OCI-LY1 (cell line): Measurements from ENCODE around the gene STK11IP.

ENCODE experiments used
- H2AFZ ChIP-seq: fragments of 200-600 bp; sonication (generic), shearing (Covaris generic); 2 replicates; pipeline ENCODE4 v1.6.0; 2014; ENCODE audit warnings: antibody characterized with exemption, mild to moderate bottlenecking, low read length
- H3F3A ChIP-seq: fragments of 200-600 bp; sonication (generic), shearing (Covaris generic); 2 replicates; pipeline ENCODE4 v1.6.0; 2014; ENCODE audit warnings: mild to moderate bottlenecking, antibody characterized with exemption, low read length, moderate library complexity; ENCODE audit not compliant: insufficient read depth
- H3K27ac ChIP-seq: fragments of 200-600 bp; sonication (generic); 2 replicates; pipeline ENCODE4 v1.5.1; 2014; ENCODE audit warnings: low read length, mixed run types, mild to moderate bottlenecking, low read depth; ENCODE audit not compliant: poor library complexity, severe bottlenecking
- H3K27me3 ChIP-seq: fragments of 200-600 bp; sonication (generic); 2 replicates; pipeline ENCODE4 v1.6.0; 2014; ENCODE audit warnings: antibody characterized with exemption, mild to moderate bottlenecking, low read length, moderate library complexity; ENCODE audit not compliant: insufficient read depth
- H3K36me3 ChIP-seq: fragments of 200-600 bp; sonication (generic); 2 replicates; pipeline ENCODE4 v1.6.1; 2014; ENCODE audit warnings: mild to moderate bottlenecking, antibody characterized with exemption, low read length, moderate library complexity, mixed read lengths; ENCODE audit not compliant: insufficient read depth
- H3K4me1 ChIP-seq: fragments of 200-600 bp; sonication (generic); 2 replicates; pipeline ENCODE4 v1.5.1; 2014; ENCODE audit warnings: mild to moderate bottlenecking, low read length, moderate library complexity; ENCODE audit not compliant: insufficient read depth, severe bottlenecking
- H3K4me2 ChIP-seq: fragments of 200-600 bp; sonication (generic), shearing (Covaris generic); 2 replicates; pipeline ENCODE4 v1.6.1; 2014; ENCODE audit warnings: low read length
- H3K4me3 ChIP-seq: fragments of 200-600 bp; sonication (generic); 2 replicates; pipeline ENCODE4 v1.5.1; 2014; ENCODE audit warnings: low read length, low read depth, mild to moderate bottlenecking, mixed read lengths; ENCODE audit not compliant: poor library complexity, severe bottlenecking
- H3K79me2 ChIP-seq: fragments of 200-600 bp; shearing (Covaris generic); 2 replicates; pipeline ENCODE4 v1.6.1; 2016; ENCODE audit warnings: mixed run types, low read length, mixed read lengths; ENCODE audit not compliant: insufficient read depth
- H3K9ac ChIP-seq: fragments of 200-600 bp; sonication (generic), shearing (Covaris generic); 2 replicates; pipeline ENCODE4 v1.6.1; 2014; ENCODE audit warnings: mild to moderate bottlenecking, low read length, mixed read lengths
- H3K9me2 ChIP-seq: fragments of 200-600 bp; sonication (generic), shearing (Covaris generic); 2 replicates; pipeline ENCODE4 v1.6.1; 2014; ENCODE audit warnings: low read depth, mild to moderate bottlenecking, low read length, mixed read lengths
- H3K9me3 ChIP-seq: fragments of 200-600 bp; shearing (Covaris generic); 2 replicates; pipeline ENCODE4 v1.6.1; 2014; ENCODE audit warnings: low read length, mixed read lengths
- H4K20me1 ChIP-seq: fragments of 200-600 bp; sonication (generic), shearing (Covaris generic); 2 replicates; pipeline ENCODE4 v1.6.0; 2016; ENCODE audit warnings: mild to moderate bottlenecking, low read length; ENCODE audit not compliant: insufficient read depth
- EZH2 ChIP-seq: fragments of 200-600 bp; sonication (generic), shearing (Covaris generic); IDR thresholded peaks from 2 replicates; pipeline ENCODE4 v1.8.0; 2017; ENCODE audit warnings: borderline replicate concordance, mixed run types, mild to moderate bottlenecking, antibody characterized with exemption, low read length, moderate library complexity, mixed read lengths
- TF ChIP-seq, protein P1 (sequence below): fragments of 200-600 bp; sonication (generic), shearing (Covaris generic); IDR thresholded peaks from 2 replicates; pipeline ENCODE4 v1.5.1; 2017; ENCODE audit warnings: mild to moderate bottlenecking, antibody characterized with exemption, low read length, moderate library complexity, mixed read lengths

The STK11IP gene

GRCh38 chr2:219575566-219576504 is 21.8 kb upstream of the STK11IP start:
- Histone ChIP-seq H3K27ac (no peak overlapping the region), H3K27me3 (no peaks in the 10 kb centered on the region), H3K4me3 (no peak overlapping the region), H3K36me3 (no peaks in the 10 kb centered on the region), H3K4me2 (no peak overlapping the region), H3F3A (no peaks in the 10 kb centered on the region), H3K9me3 (no peaks in the 10 kb centered on the region), H4K20me1 (no peaks in the 10 kb centered on the region), H3K79me2 (no peaks in the 10 kb centered on the region), H2AFZ (no peak overlapping the region), H3K9me2 (no peaks in the 10 kb centered on the region), H3K4me1 (no peaks in the 10 kb centered on the region), H3K9ac (no peak overlapping the region)
- TF ChIP-seq, protein P1, sequence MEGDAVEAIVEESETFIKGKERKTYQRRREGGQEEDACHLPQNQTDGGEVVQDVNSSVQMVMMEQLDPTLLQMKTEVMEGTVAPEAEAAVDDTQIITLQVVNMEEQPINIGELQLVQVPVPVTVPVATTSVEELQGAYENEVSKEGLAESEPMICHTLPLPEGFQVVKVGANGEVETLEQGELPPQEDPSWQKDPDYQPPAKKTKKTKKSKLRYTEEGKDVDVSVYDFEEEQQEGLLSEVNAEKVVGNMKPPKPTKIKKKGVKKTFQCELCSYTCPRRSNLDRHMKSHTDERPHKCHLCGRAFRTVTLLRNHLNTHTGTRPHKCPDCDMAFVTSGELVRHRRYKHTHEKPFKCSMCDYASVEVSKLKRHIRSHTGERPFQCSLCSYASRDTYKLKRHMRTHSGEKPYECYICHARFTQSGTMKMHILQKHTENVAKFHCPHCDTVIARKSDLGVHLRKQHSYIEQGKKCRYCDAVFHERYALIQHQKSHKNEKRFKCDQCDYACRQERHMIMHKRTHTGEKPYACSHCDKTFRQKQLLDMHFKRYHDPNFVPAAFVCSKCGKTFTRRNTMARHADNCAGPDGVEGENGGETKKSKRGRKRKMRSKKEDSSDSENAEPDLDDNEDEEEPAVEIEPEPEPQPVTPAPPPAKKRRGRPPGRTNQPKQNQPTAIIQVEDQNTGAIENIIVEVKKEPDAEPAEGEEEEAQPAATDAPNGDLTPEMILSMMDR: no peak
- no peak for TF ChIP-seq EZH2

- Histone ChIP-seq H3K27me3 (no peaks in the 10 kb centered on the region), H3K79me2 (no peaks in the 10 kb centered on the region), H3K9me3 (no peaks in the 10 kb centered on the region), H3K4me2 (no peak overlapping the region), H3K36me3 (no peaks in the 10 kb centered on the region), H3K9me2 (no peaks in the 10 kb centered on the region), H3K4me1 (no peaks in the 10 kb centered on the region), H4K20me1 (no peaks in the 10 kb centered on the region), H3K27ac (no peak overlapping the region), H3K4me3 (no peak overlapping the region), H3F3A (no peaks in the 10 kb centered on the region), H3K9ac (no peak overlapping the region), H2AFZ (no peak overlapping the region)
- TF ChIP-seq, protein P1: no peak
- no peak for TF ChIP-seq EZH2
These were observed 20.9 kb upstream of the STK11IP start for GRCh38 chr2:219576505-219577388.

DNA sequence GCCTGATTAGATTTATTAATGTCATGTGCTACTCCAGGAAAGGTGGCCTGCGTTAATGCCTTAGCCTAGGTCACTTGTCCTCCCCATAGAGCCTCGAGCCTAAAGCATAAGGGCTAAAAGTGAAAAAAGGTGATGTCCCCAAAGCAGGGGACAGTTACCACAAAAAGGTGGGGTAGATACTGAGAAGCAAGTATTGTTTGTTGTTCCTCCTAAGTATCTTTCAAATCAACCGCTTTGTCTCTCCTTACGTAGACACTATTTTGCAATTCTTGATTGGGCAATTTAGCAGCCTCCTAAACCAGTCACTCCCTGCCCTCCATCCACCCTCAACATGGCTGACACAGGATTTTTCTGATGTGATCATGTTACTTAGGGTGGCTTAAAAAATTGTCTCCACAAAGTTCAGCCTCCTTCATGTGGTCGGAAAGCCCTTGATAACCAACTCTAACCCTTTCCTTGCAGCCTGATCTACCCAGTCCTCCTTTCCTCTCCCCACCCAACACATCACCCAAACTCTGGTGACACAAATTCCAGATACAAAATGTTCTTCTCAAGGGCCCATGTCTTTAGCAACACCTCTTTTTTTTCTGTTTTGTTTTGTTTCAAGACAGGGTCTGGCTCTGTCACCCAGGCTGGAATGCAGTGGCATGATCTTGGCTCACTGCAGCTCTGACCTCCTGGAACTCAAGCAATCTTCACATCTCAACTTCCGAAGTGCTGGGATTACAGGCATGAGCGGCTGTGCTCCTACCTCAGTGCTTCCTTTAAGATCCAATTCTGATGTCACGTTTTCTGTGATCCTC is 18.6 kb upstream of the STK11IP start:
- Histone ChIP-seq H3K27ac (no peak overlapping the region), H3K9me2 (no peaks in the 10 kb centered on the region), H2AFZ (no peak overlapping the region), H3K9me3 (no peaks in the 10 kb centered on the region), H3K79me2 (no peaks in the 10 kb centered on the region), H3K27me3 (no peaks in the 10 kb centered on the region), H3K9ac (no peak overlapping the region), H3K4me3 (no peak overlapping the region), H3K36me3 (no peaks in the 10 kb centered on the region), H4K20me1 (no peaks in the 10 kb centered on the region), H3K4me1 (no peaks in the 10 kb centered on the region), H3F3A (no peaks in the 10 kb centered on the region), H3K4me2 (no peak overlapping the region)
- TF ChIP-seq EZH2: no peak
- TF ChIP-seq, protein P1: no peak
